ENCODE data around the gene FN1.
A peak's percentile ranks its signal among the peaks of the same experiment; 100 is the strongest.
"Not testable (repeated sequence)": the region's sequence is repeated elsewhere in the genome, so short reads cannot be mapped to it uniquely, and the experiment has no call there.

Gene FN1

DNA sequence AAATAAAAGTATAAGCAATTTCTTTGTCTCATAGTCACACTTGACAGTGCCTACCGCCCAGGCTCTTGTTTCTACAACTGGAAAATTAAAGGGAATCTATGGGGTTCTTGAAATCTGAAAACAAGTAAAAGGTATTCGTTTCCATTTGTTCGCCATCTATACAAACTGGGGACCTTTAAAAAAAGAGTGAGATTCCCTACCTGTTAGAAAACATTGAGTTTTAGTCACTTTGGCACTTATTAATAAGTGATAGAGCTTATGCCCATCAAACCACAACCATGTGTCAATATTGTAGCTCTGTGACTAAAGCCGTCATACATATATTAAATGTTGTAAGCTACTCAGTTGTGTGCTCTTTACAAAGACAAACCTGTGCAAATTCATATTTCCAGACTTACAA, 13.2 kb downstream of the FN1 start:
- DNase-seq, result no peak

DNA sequence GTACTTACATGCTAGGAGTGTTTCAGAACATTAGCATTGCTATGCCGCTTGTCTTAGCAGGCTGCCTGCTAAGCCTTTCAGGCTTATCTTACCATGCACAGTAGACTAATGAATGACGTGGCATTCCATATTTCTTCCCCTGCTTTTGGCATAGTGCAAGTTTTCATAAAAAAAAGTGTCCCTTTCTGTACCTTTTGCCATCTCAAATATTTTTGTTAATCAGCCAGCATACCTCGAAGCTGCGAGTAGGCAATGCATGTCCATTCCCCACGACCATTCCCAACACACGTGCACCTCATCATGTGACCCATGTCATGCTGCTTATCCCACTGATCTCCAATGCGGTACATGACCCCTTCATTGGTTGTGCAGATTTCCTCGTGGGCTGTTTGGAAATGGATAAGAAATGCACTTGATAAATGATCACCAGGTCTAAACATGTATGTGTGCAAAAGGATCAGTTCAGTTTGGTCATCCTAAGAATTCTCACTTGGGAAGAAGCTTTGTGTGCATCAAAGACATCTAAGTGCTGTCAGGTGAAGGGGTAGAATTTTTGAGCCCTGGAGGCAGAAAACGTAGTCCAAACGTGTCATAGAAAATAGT, 13.9 kb downstream of the FN1 start:
- DNase-seq, result no peak

DNA sequence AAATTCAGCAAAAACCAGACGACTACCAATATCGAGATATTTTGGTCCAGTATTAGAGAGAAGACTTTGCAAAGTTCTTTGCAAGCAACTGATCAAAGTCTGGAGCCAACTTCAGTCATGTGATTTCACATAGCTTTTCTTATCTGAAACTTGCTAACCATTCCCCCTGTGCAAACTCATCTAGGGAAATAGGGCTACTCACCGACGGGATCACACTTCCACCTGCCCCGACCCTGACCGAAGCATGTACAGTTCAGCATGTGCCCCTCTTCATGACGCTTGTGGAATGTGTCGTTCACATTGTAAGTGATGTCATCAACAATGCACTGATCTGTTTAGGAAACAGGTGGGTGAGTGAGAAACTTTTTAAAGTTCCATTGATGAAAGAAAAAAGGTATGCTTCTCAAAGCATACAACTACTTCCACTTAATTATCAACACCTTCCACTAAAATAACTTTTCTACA, 15.4 kb downstream of the FN1 start:
- no peak for DNase-seq

DNA sequence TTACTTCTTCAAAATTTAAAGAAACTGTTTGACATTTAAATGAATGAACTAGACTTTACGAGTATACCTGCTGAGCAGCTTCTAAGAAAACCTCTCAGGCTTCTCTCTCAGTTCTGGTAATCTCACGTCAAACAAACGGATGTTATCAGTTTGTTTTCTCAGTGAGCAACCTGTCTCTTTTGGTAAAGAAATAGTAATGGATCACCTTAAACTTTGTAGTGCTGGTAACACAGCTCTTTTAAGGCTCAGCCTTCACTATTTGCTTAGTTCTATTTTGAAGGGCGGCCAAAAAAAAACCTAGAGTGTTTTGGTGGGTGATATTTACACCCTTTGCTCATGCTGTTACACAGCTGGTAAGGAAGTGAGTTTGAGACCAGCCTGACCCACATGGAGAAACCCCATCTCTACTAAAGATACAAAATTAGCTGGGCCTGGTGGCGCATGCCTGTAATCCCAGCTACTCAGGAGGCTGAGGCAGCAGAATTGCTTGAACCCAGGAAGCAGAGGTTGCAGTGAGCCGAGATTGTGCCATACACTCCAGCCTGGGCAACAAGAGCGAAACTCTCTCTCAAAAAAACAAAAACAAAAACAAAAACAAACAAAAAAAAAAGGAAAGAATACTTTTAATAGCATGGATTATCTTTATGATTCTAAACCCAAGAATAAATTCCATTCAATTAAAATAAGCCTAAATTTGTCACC, 15.9 kb downstream of the FN1 start:
- DNase-seq, result no peak

DNA sequence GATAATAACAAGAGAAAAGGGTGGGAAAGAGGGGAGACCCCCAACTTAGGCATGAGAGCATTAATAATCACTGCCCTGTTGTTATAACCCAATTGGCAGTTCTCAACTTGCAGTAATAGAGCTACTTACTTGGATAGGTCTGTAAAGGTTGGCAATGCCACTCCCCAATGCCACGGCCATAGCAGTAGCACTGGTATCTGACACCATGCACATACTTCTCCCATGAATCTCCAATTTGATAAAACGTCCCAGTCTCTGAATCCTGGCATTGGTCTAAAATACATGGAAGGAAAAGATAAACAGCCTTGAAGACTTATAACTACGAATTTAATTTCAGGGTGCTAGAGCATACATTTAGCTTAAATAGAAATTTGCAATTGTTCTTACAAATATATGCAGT, 16.8 kb downstream of the FN1 start:
- DNase-seq, result no peak

DNA sequence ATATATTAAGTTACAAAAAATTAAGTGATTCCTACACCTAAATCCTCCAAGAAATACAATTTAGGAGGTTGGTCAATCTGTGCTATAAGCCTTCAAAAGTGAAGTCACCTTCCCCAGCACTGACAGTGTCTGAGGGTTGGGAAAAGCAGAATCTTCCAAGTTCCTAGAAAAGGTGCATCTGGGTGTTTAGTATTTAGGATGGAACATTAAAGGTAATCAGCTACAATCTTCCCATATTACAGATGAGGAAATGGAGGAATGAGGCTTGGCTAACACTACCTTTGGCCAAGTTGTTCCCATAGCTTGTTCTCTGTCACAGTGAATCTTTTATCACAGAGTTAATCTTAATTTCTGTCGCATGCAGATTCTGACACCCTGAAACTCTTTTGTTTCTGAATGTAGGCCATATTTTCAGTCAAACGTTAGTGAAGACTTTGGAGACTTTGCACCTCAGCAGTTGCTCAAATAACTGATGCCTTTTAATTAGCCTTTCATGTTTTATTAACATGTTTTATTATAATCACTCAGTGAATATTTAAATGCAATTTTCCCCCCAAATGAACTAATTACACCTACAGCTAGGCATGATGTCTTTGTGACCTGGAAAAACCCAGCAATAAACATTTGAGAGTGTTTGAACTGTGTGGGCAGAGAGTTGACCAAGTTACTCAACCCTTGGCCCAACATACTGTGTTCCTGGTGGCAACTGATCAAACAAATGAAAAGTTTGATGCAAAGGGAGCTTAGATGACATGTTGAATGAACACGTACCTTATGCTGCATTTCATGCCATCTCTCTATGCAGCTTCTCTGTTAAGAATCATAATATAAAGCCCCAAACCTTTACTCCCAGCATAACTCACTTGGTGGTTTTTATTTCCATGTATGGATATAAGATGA, 17.6 kb downstream of the FN1 start:
- DNase-seq, result peak in 3 of 4 experiments; percentile 5 to 45 (median 19)

DNA sequence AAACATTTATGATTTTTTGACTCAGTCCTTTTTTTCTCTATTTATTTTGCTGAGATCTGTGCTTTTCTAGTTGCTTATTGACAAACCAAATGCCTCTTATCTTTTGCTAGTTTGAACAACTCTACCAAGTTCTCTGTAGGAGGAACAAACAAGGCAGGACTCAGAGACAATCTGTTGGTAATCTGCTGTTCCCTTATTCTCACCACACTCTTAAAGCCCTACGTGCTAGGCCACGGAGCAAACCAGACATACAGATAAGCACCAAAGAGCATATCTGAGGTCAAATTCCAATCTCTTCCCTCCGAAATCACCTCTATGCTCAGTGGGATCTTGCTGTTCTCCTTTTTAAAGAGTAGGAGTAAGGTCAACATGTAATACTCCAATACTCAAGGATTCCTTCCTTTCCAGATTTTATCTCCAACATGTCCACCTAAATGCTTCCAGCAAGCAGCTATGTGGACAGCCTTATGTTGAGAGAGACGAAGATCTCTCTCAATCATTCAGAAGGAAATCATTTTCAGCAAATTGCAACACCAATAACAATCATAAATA, 18.4 kb downstream of the FN1 start:
- no peak for DNase-seq

DNA sequence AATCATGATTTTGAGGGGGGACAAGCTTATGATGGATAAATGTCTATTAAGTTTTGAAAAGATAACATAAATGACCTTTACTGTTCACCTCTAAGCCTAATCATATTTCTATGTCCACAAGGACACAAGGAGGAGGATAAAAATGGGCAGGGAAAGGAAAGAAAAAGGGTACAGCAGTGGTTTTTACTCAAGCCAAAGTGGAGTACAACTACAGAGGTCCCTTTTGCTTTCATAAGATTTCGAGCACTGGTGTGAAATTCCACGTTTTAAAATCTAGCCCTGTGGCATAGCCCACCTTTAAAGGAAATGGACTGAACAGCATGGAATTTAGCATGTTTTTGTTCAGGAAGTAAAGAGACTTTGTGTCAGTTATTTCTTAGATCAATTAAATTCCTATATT, 19.2 kb downstream of the FN1 start:
- no peak for DNase-seq

DNA sequence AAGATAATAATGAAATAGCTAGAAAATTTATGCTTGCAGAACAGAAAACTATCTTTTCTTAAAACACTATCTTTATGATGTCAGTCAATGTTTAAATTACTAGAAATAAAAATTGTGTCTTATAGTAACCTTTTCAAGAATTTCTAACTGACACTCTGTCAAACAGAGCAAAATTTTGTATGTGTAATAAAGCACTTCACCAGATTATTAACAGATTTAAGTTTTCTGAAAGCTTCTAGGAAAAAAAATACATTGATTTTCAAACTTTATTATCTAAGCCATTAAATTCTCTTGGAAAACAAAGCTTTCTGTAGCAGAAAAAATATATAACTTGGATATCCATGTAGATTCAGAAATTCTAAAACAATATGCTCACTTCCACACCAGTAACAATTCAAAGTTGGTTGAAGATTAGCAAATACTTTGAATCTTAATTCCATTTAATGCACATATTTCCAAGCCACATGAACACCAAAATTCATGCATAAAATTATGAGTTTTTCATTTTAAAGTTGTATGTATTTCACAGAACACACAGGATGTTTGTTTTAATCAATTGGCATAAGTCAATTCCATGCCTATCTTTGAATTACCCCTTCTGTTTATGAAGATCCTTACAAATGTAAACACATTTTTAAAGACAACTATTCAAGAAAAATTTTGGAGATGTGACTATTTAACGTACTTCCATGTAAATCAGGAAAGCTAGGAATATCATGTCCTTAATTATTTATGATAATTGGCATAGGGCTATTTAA, 19.9 kb downstream of the FN1 start:
- no peak for DNase-seq

DNA sequence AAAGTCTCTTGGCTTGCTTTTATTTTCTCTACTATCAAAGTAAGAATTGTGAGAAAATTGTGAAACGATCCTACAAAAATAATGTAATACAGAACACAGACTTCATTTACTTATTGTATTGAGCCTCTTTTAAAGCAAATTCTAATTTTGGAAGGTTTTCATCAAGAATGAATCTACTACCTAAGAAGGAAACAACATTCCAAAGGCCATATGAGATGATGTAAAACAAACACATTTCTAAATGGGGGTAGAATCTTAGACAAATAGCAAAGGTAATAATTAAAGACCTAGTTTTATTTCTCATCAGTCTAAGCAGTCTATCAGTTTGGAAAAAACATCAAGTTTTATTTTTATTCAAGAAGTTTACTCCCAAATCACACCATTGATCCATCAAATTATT, 20.6 kb downstream of the FN1 start:
- no peak for DNase-seq

DNA sequence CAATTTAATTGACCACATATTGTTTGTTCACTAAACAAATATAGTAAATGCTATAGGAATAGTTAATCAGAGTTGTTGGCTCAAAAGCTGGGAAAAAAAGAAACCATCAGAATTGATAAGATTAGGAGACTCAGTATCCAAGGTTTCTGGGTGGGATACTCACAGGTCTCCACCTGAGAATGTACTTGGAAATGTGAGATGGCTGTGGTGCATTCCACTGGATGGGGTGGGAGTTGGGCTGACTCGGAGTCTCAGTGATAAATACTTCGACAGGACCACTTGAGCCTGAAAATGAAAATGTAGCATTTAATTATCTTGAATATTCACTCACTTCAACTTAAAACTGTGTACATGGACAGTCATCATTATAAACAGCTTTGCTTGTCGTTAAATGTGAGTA, 21.2 kb downstream of the FN1 start:
- DNase-seq, result no peak

DNA sequence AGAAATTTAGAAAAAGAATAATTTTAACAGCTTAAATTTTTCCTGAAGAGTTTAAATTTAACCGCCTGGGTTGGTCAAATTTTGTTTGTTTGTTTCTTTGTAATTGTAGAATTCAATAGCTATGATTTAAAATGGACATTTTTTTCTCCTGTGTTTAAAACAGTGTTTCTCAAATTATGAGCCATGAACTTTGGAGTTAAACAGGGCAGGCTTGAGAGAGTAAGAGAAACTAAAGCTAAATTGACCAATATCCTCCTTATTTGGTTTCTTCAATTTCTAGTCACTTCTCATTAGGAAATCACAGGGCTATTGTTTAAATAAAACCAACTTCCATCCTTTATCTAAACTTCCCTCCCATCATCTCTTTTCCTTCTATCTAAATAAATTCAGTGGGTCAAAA, 21.9 kb downstream of the FN1 start:
- DNase-seq, result no peak

DNA sequence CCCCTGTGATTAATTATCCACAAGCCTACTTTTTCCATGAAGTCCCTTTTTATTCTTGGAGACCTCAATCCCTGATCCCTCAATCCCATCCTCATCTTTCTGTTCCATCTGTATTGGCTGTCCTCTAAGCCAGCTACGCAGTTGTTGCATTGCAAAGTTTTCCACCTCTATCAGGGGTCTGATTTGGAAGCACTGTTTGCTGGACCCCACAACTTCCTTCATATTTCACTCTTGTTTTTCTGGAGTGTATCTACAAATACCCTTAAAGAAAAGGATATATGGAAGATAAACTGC, 22.4 kb downstream of the FN1 start:
- no peak for DNase-seq

DNA sequence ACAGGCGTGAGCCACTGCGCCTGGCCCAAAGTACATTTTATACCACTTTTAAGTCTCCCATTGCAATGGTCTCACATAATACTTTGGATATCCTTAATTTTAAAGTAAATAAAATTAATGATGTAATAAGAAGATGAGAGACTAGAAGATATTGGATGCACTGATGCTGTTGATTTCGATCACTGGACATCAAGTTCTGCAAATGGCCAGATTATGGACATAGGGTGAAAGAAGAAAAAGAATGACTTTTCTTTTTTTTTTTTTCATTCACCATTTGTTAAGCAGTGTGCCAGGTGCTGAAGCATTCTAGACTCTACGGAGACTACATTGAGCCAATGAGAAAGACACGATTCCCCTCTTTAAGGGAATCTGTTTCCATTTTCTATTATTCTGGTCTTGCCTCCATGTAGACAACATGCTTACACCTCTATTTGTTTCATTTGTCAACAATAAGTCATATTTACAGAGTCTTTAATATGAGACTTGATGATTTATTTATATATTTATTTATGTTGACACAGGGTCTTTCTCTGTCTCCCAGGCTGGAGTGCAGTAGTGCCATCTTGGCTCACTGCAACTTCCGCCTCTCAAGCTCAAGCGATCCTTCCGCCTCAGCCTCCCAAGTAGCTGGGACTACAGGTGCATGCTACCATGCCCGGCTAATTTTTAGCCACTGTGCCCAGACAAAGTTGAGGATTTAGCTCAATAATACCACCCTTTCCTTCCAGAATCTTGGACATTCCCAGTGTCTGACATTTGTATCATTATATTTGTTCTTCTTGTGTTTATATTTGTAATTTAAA, 23.7 kb downstream of the FN1 start:
- DNase-seq, result no peak

DNA sequence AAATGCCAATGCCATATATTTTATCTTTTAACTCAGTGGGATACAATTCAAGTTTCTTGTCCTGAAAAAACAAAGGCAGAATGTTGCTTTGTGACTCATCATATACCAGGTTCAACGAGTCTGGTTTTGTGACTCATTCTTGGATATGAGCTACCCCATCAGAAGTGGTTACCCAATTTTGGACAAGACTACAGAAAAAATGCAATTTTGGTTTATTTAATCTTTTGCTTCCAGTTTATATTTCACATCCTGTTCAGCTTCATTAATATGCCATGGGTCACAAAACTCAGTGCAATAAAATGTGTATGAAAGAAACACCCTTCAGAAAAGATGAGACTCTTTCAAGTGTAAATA, 25.0 kb downstream of the FN1 start:
- DNase-seq, result peak in 3 of 4 experiments; percentile 21 to 59 (median 41)

DNA sequence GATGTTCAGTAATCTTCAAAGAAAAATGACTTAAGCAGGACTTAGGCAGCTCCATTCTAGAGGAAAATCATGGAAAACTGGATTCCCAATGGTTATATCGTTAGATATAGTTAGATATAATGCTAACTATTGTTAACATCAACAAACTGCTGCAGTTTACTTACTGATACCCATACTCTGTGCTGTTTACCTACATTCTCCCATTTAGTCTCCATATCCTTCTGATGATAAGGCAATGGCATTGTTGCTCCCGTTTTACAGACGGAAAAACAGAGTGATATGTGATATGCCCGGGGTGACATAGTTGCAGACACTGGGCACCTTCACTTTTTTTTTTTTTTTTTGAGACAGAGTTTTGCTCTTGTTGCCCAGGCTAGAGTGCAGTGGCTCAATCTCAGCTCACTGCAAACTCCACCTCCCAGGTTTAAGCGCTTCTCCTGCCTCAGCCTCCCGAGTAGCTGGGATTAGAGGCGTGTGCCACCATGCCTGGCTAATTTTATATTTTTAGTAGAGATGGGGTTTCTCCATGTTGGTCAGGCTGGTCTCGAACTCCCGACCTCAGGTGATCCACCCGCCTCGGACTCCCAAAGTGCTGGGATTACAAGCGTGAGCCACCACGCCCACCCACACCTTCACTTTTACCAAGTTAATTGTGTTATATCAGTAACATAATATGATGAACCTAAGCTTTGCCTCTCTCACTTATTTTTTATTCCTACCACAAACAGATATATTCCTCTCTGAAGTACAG, 25.5 kb downstream of the FN1 start:
- DNase-seq, result not testable (repeated sequence)

DNA sequence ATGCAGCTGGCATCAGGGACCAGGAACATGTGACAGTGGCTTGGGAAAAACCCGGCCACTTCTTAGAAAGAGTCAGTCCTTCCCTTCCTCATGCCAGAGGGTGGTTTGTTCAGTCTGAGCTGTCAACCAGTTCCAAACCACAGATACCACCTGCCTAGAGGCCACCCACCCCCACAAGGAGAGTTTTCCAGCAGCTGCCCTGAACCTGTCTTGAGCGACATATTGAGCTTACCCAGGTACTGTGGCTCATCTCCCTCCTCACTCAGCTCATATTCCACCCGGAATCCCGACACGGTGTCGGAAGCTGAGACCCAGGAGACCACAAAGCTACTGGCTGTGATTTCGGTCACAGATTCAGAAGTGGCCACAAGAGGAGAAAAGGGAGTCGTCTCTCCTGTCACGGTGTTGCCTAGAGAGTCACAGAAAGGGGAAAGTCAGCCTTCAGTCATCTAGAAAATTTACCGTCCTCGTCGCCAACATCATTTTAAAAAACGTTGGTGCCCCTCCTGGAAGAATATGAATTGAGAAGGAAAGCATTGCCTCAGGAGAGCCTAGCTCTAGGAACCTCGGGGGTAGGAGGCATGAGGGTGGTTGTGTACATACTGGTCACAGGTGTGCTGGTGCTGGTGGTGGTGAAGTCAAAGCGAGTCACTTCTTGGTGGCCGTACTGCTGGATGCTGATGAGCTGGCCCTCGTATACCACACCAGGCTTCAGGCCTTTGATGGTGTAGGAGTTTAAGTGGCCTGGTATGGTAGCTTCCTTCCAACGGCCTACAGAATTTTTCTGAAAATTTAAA, 26.3 kb downstream of the FN1 start:
- no peak for DNase-seq

DNA sequence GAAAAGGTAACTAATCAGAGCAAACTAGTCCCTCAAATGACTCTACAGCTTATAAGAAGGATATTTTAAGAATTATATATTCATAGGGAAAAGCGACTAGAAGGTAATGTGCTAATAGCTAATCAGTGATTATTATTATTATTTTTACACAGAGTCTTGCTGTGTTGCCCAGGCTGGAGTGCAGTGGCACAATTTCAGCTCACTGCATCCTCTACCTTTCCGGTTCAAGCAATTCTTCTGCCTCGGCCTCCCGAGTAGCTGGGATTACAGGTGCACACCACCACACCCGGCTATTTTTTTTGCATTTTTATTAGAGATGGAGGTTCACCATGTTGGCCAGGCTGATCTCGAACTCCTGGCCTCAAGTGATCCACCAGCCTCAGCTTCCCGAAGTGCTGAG, 27.4 kb downstream of the FN1 start:
- not testable (repeated sequence) for DNase-seq

DNA sequence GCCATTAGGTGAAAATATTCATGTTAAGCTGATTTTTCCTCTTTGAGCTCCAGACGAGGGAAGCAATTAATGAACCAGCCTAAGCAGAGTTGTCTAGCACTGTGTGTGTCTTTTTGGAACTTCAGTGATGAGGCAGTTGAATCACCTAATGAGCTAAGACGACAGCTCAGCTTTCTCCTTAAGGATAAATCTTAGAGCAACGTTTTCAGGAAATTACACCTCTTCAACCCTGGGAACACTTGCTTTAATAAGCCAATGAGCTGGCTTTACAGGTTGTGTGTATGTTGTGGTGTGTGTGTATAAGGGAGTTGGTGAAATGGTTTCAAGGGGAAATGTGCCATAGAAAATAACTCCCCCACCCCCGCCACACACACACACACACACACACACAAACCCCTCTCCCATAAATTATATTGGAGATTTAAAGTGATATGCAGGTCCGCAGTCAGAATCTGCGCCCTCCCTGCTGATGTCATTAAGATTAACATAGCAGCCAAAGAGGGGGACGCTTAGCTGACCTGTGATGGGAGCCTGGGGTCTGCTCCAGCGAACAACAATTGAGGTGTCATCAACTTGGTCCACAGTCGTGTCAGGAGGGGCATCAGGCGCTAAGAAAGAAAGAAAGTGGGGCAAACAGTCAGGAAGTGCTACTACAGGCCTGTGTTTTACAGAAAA, 28.1 kb downstream of the FN1 start:
- DNase-seq, result no peak

DNA sequence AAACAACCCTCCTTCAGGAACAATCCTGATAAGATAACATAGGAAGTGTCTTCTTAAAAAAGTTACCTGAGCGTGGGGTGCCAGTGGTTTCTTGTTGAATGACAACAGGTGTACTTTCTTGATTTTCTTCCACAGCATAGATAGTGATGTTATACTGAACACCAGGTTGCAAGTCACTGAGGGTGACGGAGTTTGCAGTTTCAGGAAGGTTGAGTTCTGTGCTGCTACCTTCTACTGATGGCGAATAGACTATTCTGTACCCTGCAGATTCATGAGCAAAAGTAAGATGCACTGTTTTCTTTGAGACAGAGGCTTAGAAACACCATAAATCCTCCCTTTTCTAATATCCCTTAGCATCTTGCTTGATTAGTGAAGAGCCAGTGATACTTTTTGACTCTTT, 28.8 kb downstream of the FN1 start:
- DNase-seq, result no peak
